ENCODE results near the gene VPS16.

Gene VPS16

DNA sequence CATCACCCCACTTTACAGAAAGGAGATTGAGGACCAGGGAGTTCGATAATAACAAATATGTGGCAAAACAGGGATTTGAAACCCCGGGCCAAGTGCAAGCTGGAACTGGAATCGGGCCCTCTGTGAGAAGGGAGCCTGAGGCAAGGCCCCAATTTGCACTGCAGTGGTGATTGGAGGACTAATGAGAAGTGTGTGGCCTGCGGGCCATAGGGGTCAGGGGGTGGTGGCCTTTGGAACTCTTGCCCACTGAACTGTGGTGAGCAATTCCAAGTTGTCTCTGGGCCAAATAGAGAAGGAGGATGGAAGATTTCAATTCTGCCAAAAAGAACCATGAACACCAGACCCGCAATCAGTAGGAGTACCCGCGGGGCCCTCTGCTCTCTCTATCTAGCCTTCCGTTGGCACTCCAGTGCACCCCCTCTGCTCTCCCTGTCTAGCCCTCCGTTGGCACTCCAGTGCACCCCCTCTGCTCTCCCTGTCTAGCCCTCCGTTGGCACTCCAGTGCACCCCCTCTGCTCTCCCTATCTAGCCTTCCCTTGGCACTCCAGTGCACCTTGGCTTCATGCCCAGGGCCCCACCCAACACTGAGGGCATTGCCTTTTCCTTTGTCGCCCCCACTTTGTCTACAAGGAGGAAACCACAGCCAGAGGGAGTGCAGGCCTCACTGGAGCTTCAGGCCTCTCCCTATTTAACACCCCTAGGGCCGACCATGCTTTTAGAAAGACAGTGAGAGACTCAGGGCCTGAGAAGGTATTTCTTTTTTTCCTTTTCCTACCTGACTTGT is 26.7 kb downstream of the VPS16 start:
- DNase-seq (ENCODE audit: low read depth in 2 of 3, low spot score in 1 of 3) = no peak

DNA sequence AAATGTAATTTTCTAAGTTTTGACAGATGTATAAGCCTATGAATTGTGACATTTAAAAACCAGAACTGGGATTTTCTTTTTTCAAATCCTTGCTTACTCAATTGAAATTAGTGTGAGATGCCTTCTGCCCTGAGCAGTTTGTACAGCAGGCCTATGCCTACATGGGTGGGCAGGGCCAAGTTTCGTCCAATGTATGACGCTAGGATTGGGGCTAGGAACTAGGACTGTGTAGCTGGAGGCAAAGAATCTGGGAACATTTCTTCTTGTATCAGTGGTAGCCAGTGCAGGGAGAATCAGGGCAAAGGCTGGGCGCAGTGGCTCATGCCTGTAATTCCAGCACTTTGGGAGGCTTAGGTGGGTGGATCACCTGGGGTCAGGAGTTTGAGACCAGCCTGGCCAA is 28.8 kb downstream of the VPS16 start:
- DNase-seq (ENCODE audit: low read depth in 2 of 3, low spot score in 1 of 3) = no peak

DNA sequence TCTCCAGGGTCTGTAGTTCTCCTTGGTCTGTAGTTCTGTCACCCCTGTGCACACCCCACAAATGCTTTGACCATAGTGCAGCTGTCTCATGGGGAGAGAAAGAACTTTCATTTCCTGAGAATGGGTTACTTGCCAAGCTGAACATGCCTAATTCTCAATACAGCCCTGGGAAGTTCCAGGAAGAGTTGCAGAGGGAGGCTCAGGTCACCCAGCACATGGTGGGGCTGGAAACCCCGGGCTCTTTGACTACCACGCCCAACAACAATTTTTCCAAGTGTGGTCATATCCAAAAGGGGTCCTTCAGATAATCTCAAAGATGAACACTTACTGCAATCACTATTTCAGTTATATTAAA is 30.5 kb downstream of the VPS16 start:
- no peak for DNase-seq (ENCODE audit: low read depth in 2 of 3, low spot score in 1 of 3)

DNA sequence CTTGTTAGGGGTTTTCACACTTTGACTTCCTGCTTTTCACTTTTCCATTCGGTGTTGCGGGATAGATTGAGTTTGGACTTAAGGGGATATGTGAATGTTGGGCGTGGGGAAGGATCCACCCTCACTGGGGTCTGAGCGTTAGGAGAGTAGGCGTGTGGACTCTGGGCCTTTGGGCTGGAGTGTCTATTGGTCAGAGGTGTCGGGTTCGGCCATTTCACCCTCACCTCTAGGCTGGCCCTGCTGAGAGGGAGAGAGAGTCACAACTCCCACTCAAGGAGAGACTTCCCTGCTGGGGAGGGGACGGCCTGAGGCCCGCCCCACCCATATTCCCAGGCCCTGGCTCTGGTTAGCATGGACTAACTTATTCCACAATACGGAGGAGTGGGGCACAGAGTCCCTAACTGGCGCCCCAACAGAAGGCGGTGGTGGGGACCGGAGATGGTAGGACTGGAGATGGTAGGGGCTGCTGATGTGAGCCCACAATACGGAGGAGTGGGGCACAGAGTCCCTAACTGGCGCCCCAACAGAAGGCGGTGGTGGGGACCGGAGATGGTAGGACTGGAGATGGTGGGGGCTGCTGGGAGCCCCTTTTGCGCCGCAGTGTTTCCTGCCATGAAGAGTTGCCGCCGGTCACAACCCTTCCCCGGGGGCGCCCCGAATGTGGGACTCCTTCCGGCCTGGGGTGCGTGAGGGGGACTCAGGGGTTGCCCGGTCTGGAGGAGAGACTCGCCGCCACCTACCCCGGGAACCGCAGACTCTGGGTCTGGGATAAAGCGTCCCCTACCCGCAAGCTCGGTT is 31.3 kb downstream of the VPS16 start:
- peak in 1 of 3 donors; percentile 23 for DNase-seq (ENCODE audit: low read depth in 2 of 3, low spot score in 1 of 3)

DNA sequence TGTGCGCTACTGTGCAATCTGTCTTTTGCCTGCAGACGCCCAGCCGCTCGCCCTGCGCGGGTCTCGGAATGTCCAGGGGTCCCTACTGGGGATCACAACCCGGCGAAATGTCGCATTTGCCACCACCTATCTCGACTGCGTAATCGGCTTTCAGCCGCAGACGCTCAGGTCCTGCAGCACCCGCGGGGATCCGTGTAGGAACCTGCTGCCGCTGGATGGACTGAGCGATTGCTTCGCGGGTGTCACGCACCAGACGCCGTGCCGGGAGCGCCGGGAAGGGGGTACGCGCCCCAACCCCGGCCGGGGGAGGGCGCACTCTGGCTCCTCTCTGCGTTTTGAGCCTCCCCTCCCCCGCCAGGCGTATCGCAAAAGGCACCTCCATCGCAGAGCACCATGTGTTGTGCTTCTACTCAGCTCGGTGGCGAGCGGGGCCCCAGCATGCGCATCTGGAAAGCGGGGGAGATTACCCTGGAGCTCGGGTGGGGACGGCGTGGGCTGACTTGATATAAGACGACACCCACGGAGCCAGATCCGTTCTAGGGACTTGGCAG is 32.0 kb downstream of the VPS16 start:
- peak; percentile 64 to 75 (median 67) for DNase-seq (ENCODE audit: low read depth in 2 of 3, low spot score in 1 of 3)

DNA sequence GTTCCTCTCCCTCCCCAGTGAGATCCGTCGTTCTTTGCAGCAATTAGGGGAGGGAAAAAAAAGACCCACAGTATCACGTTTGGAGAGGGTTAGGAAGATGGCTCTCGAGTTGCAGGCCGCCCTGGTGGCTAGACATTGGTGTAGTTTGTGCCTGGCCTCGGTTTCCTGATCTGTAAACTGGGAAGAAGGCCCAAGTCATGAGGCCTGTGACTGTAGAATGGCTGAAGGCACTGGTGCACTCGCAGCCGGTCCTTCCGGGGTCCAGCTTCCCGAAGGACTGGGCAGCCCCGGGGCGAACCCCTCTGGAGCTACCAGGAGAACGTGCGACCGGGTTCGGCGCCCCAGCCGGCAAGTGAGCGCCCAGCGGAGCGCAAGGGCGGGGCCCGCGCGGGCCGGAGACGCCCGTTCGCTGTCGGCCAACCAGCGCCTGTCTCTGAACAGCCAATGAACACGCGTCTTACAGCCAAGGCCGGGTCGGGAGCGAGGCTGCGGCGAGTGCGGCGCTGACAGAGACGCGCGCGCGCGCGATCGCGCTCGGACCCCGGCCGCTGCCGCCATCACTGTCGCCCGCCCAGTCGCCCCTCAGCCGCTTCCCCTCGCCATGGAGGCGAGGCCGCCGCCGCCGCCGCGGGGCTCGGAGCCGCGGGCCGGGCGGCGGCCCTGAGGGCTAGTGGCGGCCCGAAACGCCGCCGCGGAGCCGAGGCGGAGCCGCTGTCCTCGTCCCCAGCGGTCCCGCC is 32.6 kb downstream of the VPS16 start, which contains the start of gene PTPRA:
PTPRA (plus strand) TSS at position 472 of the 737 bp plus-strand sequence. CDS start 90,797 bp downstream, outside the sequence.
- DNase-seq (ENCODE audit: low read depth in 2 of 3, low spot score in 1 of 3) = peak; percentile 87 to 92 (median 91)

DNA sequence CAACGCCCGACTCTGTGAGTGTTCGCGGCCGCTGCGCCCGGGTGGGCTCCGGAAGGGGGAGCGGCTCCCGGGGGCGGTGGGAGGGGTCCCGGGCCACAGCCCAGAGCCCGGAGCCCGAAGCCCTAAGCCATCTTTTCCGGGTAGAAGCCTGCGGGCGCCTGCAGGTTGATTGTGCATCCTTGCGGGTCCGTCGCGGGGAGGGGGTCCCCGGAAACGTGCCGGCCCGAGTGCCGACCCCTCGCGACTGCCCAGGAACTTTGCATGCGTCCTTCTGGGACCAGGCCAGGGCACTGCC is 33.1 kb downstream of the VPS16 start:
- peak in 2 of 3 donors; percentile 21 to 41 for DNase-seq (ENCODE audit: low read depth in 2 of 3, low spot score in 1 of 3)

DNA sequence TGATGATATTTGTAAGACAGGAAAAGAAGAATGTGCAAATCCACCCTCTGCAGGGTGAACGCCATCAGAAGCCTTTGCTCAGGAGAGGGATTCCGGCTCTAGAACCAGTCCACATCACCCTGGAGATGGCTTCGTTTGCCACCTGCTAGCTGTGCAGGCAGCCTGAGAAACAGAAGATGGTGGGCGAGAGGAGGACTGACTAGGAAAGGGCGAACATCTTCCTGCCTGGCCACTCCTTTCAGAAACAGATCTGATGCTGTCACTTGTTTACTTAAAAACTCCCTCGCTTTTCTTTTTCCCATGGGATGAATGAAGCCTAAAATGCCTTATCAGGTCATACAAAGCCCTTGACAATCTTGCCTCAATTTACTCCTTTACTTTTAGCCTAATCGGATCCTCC is 33.9 kb downstream of the VPS16 start:
- DNase-seq (ENCODE audit: low read depth in 2 of 3, low spot score in 1 of 3) = no peak

DNA sequence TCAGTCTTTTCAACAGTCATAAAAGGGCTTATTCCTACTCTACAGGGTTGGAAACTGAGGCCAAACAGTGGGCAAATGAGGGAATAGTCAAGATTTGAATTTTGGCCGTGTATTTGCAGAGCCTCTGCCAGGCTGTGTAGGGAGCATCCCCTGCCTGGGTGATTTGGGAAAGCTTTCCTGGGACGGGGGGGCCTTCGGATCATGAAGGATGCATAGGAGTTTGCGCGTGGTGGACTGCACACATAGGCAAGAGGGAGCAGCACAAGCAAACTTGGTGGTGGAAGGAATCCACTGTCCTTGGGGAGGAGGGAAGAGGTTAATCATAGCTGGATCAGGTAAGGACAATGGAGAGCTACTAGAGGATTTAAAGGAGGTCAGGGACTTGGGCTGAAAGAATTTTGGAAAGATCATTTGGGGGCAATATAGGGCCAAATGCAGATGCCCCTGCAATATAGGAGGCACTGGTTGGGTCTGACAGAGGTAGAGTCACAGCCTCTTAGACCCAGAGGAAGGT is 35.2 kb downstream of the VPS16 start:
- no peak for DNase-seq (ENCODE audit: low read depth in 2 of 3, low spot score in 1 of 3)

DNA sequence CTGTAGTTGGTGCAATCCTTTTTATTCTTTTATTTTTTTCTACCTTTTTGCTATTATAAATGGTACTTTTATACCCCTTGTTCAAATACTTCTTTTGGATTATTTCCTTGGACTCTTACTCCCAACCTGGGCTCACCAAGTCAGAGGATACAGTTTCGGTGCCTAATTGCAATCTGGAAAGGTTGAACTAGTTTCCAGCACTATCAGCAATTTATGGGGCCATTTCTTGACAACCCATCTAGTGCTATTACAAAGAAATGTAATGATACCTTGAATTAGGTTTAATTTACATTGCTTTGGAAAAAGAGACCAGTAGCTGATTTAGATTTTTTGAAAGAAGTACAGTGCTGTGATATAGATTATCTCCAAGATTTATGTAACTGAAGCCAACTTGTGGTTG is 38.0 kb downstream of the VPS16 start:
- no peak for DNase-seq (ENCODE audit: low read depth in 2 of 3, low spot score in 1 of 3)

DNA sequence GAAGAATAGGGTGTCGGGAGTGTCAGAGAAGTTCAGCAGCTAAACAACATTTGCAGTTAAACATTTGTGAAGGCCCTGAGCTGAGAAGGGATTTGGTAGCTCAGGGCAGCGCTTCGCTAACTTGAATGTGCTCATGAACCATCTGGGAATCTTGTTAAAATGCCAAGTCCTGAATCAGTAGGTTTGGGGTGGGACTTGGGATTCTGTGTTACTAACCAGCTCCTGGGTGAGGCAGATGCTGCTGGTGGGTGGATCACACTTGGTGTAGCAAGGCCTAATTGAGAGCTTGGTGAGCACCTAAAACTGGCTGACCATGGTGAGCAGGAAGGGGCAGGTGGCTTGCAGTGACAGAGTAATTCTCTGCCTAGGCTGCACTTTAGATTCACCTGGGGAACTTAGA is 38.6 kb downstream of the VPS16 start:
- no peak for DNase-seq (ENCODE audit: low read depth in 2 of 3, low spot score in 1 of 3)

DNA sequence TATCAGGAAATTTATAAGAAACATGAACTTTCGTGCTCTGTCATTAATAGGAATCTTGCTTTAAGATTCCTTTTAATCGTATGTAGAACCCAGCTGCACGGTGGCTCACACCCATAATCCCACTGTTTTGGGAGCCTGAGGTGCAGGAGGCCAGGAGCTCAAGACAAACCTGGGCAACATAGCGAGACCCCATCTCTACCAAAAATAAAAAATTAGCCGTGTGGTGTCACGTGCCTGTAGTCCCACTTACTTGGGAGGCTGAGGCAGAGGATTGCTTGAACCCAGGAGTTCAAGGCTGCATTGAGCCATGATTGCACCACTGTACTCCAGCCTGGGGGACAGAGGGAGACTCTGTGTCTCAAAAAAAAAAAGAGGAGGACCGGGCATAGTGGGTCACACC is 40.1 kb downstream of the VPS16 start:
- DNase-seq (ENCODE audit: low read depth in 2 of 3, low spot score in 1 of 3) = no peak

DNA sequence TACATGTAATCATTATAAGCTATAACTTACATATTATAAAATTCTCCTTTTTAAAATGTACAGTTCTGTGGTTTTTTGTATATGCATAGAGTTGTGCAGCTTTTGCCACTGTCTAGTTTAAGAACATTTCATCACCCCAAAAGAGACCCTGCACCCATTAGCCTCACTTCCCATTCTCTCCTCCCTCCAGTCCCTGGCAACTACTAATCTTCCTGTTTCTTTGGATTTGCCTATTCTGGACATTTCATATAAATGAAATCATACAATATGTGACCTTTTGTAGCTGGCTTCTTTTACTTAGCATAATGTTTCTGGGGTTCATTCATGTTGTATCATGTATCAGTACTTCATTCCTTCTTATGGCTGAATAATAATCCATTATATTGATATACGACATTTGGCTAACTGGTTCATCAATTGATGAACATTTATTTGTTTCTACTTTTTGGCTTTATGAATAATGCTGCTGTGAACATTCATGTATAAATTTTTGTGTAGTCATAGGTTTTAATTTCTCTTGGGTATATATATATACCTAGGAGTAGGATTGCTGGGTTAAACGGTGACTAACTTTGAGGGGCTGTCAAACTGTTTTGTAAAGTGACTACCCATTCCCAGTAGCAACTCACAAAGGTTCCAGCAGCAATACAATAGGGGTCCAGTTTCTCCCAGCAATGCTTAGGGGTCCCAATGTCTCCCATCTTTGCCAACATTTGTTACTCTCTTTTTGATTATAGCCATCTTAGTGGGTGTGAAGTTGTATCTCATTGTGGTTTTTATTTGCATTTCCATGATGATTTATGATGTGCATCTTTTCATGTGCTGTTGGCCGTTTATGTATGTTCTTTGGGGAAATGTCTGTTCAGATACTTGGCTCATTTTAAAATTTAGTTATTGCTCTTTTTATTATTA is 43.4 kb downstream of the VPS16 start:
- DNase-seq (ENCODE audit: low read depth in 2 of 3, low spot score in 1 of 3) = no peak

DNA sequence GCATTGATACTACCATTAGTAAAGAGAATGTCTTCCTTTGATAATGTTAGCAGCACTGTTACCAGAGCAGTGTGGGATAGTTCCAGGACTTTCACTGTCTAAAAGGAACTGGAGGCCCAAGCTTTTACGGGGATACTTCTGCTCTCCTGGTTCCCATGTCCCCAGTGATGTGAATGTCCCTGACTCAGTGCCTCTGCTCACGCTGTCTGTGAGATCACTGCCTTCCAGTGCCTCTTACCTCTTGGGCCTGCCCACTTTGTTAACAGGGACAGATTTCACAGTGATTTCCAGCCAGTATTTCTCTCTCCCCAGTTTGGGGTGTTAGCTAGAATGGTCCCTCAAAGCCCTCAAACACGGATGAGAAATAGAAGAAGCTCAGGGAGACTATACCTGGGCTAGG is 47.2 kb downstream of the VPS16 start:
- no peak for DNase-seq (ENCODE audit: low read depth in 2 of 3, low spot score in 1 of 3)

DNA sequence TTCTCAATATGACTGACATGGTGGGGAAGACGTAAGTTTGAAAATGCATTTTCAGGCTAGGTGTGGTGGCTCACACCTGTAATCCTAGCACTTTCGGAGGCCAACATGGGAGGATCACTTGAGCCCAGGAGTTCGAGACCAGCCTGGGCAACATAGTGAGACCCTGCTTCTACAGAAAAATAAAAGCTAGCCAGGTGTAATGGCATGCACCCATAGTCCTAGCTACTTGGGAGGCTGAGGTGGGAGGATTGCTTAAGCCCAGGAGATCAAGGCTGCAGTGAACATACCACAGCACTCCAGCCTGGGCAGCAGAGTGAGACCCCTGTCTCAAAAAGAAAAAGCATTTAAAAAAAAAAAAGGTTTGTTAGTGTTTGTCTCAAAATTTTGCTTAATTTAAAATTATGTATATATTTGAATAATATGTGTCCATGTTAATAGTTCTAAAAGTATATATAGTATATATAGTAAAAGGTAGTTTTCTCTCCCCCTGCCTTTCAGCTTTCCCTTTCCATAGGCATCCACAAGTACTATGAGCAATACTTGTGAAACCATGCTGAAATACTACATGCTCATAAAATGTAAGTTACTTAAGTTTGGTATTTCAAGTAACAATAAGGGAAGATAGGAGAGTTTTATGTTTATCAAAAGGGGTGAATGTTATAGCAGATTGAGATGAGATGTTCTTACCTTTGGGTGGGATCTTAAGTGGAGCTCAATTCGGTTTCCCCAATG is 47.8 kb downstream of the VPS16 start:
- DNase-seq (ENCODE audit: low read depth in 2 of 3, low spot score in 1 of 3) = no peak

DNA sequence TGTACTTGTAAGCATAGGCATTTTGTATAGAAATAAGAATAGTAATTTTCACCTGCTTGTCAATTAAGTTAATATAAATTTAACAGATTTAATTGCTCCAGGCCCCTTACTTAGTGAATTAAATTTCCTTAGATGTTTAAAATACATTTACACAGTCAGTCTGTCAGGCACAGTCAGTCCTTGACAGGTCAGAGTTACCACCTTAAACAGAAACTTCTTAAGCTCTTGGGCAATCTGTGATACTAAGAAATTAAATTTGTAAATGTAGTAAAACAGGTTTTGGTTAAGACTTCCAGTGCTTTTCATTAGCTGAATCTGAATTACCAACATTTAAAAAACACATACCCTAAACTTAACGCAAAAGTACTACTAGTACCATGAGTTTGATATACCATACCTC is 48.7 kb downstream of the VPS16 start:
- no peak for DNase-seq (ENCODE audit: low read depth in 2 of 3, low spot score in 1 of 3)

DNA sequence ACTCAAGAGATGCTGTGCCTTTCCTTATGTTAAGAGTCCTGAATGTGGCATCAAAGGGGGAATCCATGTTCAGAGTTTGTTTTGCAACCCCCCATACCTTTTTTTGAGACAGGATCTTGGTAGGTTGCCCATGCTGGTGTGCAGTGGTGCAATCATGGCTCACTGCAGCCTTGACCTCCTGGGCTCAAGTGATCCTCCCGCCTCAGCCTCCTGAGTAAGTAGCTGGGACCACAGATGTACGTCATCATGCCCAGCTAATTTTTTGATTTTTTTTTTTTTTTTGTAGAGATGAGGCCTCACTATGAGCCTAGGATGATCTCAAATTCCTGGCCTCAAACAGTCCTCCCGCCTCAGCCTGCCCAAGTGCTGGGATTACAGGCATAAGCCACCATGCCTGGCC is 49.3 kb downstream of the VPS16 start:
- no peak for DNase-seq (ENCODE audit: low read depth in 2 of 3, low spot score in 1 of 3)

DNA sequence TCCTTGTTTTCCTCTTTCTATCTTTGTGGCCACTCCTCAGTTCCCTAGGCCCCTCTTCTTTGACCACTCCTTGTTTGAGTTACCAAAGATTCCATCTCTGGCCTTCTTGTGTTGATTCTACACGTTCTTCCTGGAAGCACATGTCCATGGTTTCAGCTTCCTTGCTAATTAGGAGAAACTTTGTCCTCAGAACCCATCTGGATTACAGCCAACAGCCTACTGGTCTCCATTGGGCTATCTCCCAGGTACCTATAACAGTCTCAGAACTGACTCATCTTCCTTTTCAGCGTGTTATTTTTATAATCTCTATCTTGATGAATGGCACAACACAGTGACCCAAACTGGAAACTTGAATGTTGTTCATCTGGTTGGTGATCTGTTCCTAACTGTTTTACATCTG is 50.2 kb downstream of the VPS16 start:
- no peak for DNase-seq (ENCODE audit: low read depth in 2 of 3, low spot score in 1 of 3)

DNA sequence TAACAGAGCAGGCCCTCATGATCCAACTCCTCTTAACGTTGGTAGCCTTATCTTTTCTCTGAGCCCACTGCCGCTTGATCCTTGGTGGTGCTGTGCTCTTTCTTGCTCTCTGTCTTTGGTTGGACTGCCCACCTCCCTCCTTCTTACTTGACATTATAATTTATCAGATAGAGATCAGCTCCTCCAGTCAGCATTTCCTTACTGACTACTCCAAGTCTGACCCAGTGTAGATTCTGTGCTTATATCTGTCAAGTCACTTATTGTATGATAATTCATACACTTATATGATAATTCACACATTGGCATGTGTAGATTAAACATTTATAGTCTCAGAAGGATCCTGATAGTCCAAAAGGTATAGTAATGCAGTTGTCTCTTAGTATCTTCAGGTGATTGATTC is 50.8 kb downstream of the VPS16 start:
- DNase-seq (ENCODE audit: low read depth in 2 of 3, low spot score in 1 of 3) = no peak

DNA sequence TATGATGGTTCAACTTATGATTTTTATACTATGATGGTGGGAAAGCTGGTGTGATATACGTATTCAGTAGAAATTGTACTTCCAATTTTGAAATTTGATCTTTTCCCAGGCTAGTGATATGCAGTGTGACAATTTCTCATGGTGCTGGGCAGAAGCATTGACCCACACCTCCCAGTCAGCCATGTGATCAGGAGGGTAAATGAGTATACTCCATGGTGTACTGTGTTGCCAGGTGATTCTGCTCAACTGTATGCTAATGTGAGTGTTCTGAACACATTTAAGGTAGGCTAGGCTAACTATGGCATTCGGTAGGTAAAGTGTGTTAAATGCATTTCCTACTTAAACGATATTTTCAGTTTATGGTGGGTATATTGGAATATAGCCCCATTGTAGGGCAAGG is 51.8 kb downstream of the VPS16 start:
- no peak for DNase-seq (ENCODE audit: low read depth in 2 of 3, low spot score in 1 of 3)
